Glutamatergic neuron (in vitro differentiated cells): Measurements from ENCODE around the gene ZNF398. TPM values are rescaled to one million over a fixed set of nuclear protein-coding genes. Genes with fewer than 3 reads are reported as not detected.

Source experiments
- DNase-seq: peaks from one replicate; pipeline ENCODE4 v3.0.0; 2022
- H3K27ac Mint-ChIP-seq: one replicate; pipeline ENCODE4 v1.8.0; 2020; ENCODE audit warnings: mild to moderate bottlenecking, mixed read lengths, inconsistent platforms; ENCODE audit not compliant: unreplicated experiment
- H3K27me3 Mint-ChIP-seq: one replicate; pipeline ENCODE4 v1.8.0; 2020; ENCODE audit warnings: mild to moderate bottlenecking, moderate library complexity, mixed read lengths, inconsistent platforms; ENCODE audit not compliant: unreplicated experiment
- H3K36me3 Mint-ChIP-seq: one replicate; pipeline ENCODE4 v1.8.0; 2020; ENCODE audit warnings: mild to moderate bottlenecking, mixed read lengths, inconsistent platforms; ENCODE audit not compliant: unreplicated experiment
- H3K4me1 Mint-ChIP-seq: one replicate; pipeline ENCODE4 v1.8.0; 2020; ENCODE audit warnings: mild to moderate bottlenecking, low read depth, mixed read lengths, inconsistent platforms; ENCODE audit not compliant: unreplicated experiment
- H3K4me3 Mint-ChIP-seq: one replicate; pipeline ENCODE4 v1.8.0; 2020; ENCODE audit warnings: mild to moderate bottlenecking, mixed read lengths, inconsistent platforms; ENCODE audit not compliant: unreplicated experiment
- H3K9me3 Mint-ChIP-seq: one replicate; pipeline ENCODE4 v1.8.0; 2020; ENCODE audit warnings: mild to moderate bottlenecking, moderate library complexity, mixed read lengths, inconsistent platforms; ENCODE audit not compliant: unreplicated experiment
- CTCF ChIP-seq: fragments of 200-600 bp; sonication (generic); IDR thresholded peaks from one replicate; pipeline ENCODE4 v1.5.0; 2021; ENCODE audit not compliant: partially characterized antibody, unreplicated experiment
- total RNA-seq: library from RNA; stranded (reverse); fragmentation: NEBNext Ultra II Directional; extraction: Animal tissue kit (Norgen Biotek cat#: 25700); gene quantifications from one replicate; pipeline ENCODE4 v1.2.1, GENCODE V29; 2021; ENCODE audit not compliant: unreplicated experiment

ZNF398 gene
- total RNA-seq, 1 donor from 2014 or later: 13.9 TPM

DNA sequence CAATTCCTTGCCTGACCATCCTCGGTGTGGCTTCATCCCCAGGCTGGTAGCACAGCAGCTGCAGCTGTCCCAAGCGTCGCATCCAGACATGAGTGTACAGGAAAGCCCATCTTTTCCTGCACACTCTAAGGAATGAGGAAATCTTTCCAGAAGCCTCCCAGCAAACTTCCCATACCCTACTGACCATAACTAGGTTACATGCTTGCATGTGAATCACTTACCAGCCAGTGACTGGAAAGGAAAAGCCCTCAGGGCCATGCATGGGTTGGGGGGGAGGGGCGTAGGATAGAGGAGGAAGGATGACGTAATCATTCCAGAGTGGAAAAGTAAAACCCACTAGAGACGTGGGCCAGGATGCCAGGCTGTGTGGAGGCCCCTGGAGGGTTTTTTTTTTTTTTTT is 73.3 kb downstream of the ZNF398 start:
- no peak for DNase-seq
- Mint-ChIP-seq H3K36me3 (peaks cover 4% of the 10 kb centered on the region), H3K27me3 (peaks cover 3% of the 10 kb centered on the region), H3K9me3 (no peaks in the 10 kb centered on the region), H3K4me1 (no peaks in the 10 kb centered on the region), H3K4me3 (no peak overlapping the region), H3K27ac (no peak overlapping the region)
- no peak for TF ChIP-seq CTCF

GRCh38 chr7:149223176-149223575 is 75.9 kb downstream of the ZNF398 start:
- no peak overlapping the region for H3K27ac Mint-ChIP-seq
- H3K36me3 Mint-ChIP-seq: peaks cover 11% of the 10 kb centered on the region
- H3K27me3 Mint-ChIP-seq: peaks cover 3% of the 10 kb centered on the region
- TF ChIP-seq CTCF: no peak
- H3K4me1 Mint-ChIP-seq: no peaks in the 10 kb centered on the region
- peaks cover 4% of the 10 kb centered on the region for H3K9me3 Mint-ChIP-seq
- no peak overlapping the region for H3K4me3 Mint-ChIP-seq
- DNase-seq: no peak

DNA sequence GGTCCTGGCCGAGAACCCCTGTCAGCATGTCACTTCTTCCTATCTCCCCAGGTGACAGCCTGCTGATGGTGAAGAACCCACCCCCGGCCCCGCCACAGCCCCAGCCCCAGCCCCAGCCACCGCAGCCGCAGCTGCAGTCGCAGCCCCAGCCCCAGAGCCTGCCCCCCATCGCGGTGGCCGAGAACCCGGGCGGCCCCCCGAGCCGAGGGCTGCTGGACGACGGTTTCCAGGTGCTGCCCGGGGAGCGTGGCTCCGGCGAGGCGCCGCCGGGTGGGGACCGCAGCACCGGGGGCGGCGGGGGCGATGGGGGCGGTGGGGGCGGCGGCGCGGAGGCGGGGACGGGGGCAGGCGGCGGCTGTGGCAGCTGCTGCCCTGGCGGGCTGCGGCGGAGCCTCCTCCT is 76.5 kb downstream of the ZNF398 start:
- Mint-ChIP-seq H3K4me3 (no peak overlapping the region), H3K27ac (no peak overlapping the region), H3K9me3 (peaks cover 4% of the 10 kb centered on the region), H3K36me3 (peaks cover 11% of the 10 kb centered on the region), H3K4me1 (no peaks in the 10 kb centered on the region), H3K27me3 (peaks cover 3% of the 10 kb centered on the region)
- DNase-seq: no peak
- TF ChIP-seq CTCF: no peak

DNA sequence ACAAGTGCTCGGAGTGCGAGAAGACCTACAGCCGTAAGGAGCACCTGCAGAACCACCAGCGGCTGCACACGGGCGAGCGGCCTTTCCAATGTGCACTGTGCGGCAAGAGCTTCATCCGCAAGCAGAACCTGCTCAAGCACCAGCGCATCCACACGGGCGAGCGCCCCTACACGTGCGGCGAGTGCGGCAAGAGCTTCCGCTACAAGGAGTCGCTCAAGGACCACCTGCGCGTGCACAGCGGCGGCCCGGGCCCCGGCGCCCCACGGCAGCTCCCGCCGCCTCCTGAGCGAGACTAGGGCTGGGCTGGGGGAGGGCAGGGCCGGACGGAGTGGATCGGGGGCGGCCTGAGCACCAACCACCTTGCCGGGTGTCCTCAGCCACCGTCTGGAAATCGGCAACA is 77.1 kb downstream of the ZNF398 start:
- no peak overlapping the region for H3K27ac Mint-ChIP-seq
- no peak for DNase-seq
- H3K36me3 Mint-ChIP-seq: peaks cover 9% of the 10 kb centered on the region
- H3K4me3 Mint-ChIP-seq: no peak overlapping the region
- H3K4me1 Mint-ChIP-seq: no peaks in the 10 kb centered on the region
- peaks cover 4% of the 10 kb centered on the region for H3K27me3 Mint-ChIP-seq
- H3K9me3 Mint-ChIP-seq: peaks cover 4% of the 10 kb centered on the region
- TF ChIP-seq CTCF: no peak

GRCh38 chr7:149225106-149225505 is 77.9 kb downstream of the ZNF398 start:
- Mint-ChIP-seq H3K27ac (no peak overlapping the region), H3K4me3 (no peak overlapping the region)
- no peak for TF ChIP-seq CTCF

More at GRCh38 chr7:149225106-149225505, 77.9 kb downstream of the ZNF398 start:
- Mint-ChIP-seq H3K9me3 (peaks cover 7% of the 10 kb centered on the region), H3K27me3 (peaks cover 8% of the 10 kb centered on the region), H3K4me1 (no peaks in the 10 kb centered on the region), H3K36me3 (peaks cover 11% of the 10 kb centered on the region)
- DNase-seq: no peak
